ENCODE measurements around the gene NAPSA. TPM values are rescaled to one million over a fixed set of nuclear protein-coding genes. Genes with fewer than 3 reads are reported as not detected.

NAPSA gene
- total and polyA plus RNA-seq, 9 of the 15 experiments (the other 6 are each of a cell fraction or from before 2014, with no cell fraction given) = 0.25 to 1.9 (median 0.69) TPM

- TF ChIP-seq RBM15 (IDR thresholded peaks at IDR 0.05; ENCODE audit: insufficient read depth, low read length) (no peak), E2F4 (CRISPR knock-in tag; IDR thresholded peaks at IDR 0.05; ENCODE audit: low read depth) (no peak), ZNF121 (CRISPR knock-in tag; conservative IDR thresholded peaks at IDR 0.05) (no peak), ETS2 (tag; IDR thresholded peaks at IDR 0.05; ENCODE audit: borderline replicate concordance, poor library complexity, severe bottlenecking) (no peak), ELK3 (CRISPR knock-in tag; IDR thresholded peaks at IDR 0.05) (no peak), STAT6 (CRISPR knock-in tag; IDR thresholded peaks at IDR 0.05) (no peak), GTF2F1 (IDR thresholded peaks at IDR 0.05; ENCODE audit: low read depth, low read length) (no peak), HDAC8 (tag; IDR thresholded peaks at IDR 0.05) (no peak), KDM2B (CRISPR knock-in tag; IDR thresholded peaks at IDR 0.05) (no peak), NCOA4 (IDR thresholded peaks at IDR 0.05; ENCODE audit: partially characterized antibody) (no peak), TFE3 (CRISPR knock-in tag; IDR thresholded peaks at IDR 0.05) (no peak), GTF3C2 (IDR thresholded peaks at IDR 0.05; ENCODE audit: borderline replicate concordance, extremely low read depth, insufficient read length) (no peak), XRCC5 (IDR thresholded peaks at IDR 0.05; ENCODE audit: low read depth, low read length) (no peak)
These were observed 53.5 kb downstream of the NAPSA start (continued) for GRCh38 chr19:50311723-50312635.

All from K562 (cell line).